SK-N-SH (cell line): ENCODE measurements around the gene RHOT1. TPM values are rescaled to one million over a fixed set of nuclear protein-coding genes. Genes with fewer than 3 reads are reported as not detected.

Source experiments
- CTCF ChIA-PET: fragments of 300-600, 350-600 bp; formaldehyde crosslinking; extraction: SDS; loops from one replicate; lab custom pipeline; 2021; lab: Yijun Ruan, JAX
- POLR2A ChIA-PET: fragments of 350-600 bp; sonication (Branson Sonifier 250); formaldehyde crosslinking; extraction: SDS; loops from one replicate; lab custom pipeline; 2020; ENCODE audit warnings: antibody characterized with exemption, inconsistent platforms; lab: Yijun Ruan, JAX
- DNase-seq: peaks from one replicate; pipeline ENCODE4 v3.0.0; 2012
- H2AFZ ChIP-seq: fragments of 200-600 bp; sonication (generic); 2 replicates; pipeline ENCODE4 v1.8.1; 2016; ENCODE audit warnings: antibody characterized with exemption, mild to moderate bottlenecking, low read depth
- H3F3A ChIP-seq: fragments of 200-600 bp; sonication (generic); replicated peaks from 2 replicates; pipeline ENCODE3; 2016; ENCODE audit warnings: antibody characterized with exemption, mild to moderate bottlenecking; ENCODE audit not compliant: insufficient read depth
- H3K27ac ChIP-seq, 2 experiments: fragments of 200-500 bp in 1 of 2; fragments of 200-600 bp in 1 of 2; sonication (Bioruptor generic) in 1 of 2; sonication (generic), shearing (Covaris generic) in 1 of 2; 2 replicates each; pipeline versions ENCODE4 v1.5.1 to v1.6.1; 2014 to 2016; ENCODE audit warnings: low read depth in 2 of 2, inconsistent platforms in 1 of 2, low read length in 1 of 2, mild to moderate bottlenecking in 1 of 2, mixed read lengths in 1 of 2
- H3K27me3 ChIP-seq: fragments of 200-600 bp; sonication (generic), shearing (Covaris generic); 2 replicates; pipeline ENCODE4 v1.6.1; 2016; ENCODE audit warnings: mixed run types; ENCODE audit not compliant: insufficient read depth
- H3K36me3 ChIP-seq, 2 experiments: fragments of 200-500 bp in 1 of 2; fragments of 200-600 bp in 1 of 2; sonication (Bioruptor generic) in 1 of 2; sonication (generic) in 1 of 2; replicated peaks in 1 of 2; 2 replicates each; pipeline versions ENCODE3 to v1.5.1; 2014 to 2016; ENCODE audit warnings: low read length in 1 of 2, mild to moderate bottlenecking in 1 of 2; ENCODE audit not compliant: insufficient read depth in 2 of 2, control insufficient read depth in 1 of 2
- H3K4me1 ChIP-seq, 2 experiments: fragments of 200-500 bp in 1 of 2; fragments of 200-600 bp in 1 of 2; sonication (Bioruptor generic) in 1 of 2; sonication (generic), shearing (Covaris generic) in 1 of 2; 2 replicates each; pipeline versions ENCODE4 v1.5.1 to v1.6.1; 2014 to 2016; ENCODE audit warnings: low read depth in 1 of 2, low read length in 1 of 2, mixed run types in 1 of 2; ENCODE audit not compliant: insufficient read depth in 2 of 2, control insufficient read depth in 1 of 2
- H3K4me2 ChIP-seq: fragments of 200-600 bp; sonication (generic), shearing (Covaris generic); 2 replicates; pipeline ENCODE4 v1.6.1; 2017; ENCODE audit warnings: mixed run types
- H3K4me3 ChIP-seq, 2 experiments: fragments of 200-500 bp in 1 of 2; fragments of 200-600 bp in 1 of 2; sonication (Bioruptor generic) in 1 of 2; sonication (generic), shearing (Covaris generic) in 1 of 2; 2 replicates each; pipeline versions ENCODE4 v1.5.1 to v1.8.1; 2014 to 2016; ENCODE audit warnings: low read depth in 2 of 2, inconsistent platforms in 1 of 2, low read length in 1 of 2, mild to moderate bottlenecking in 1 of 2, mixed read lengths in 1 of 2, moderate library complexity in 1 of 2
- H3K79me2 ChIP-seq: fragments of 200-600 bp; sonication (generic); 2 replicates; pipeline ENCODE4 v1.8.1; 2017; ENCODE audit warnings: mild to moderate bottlenecking; ENCODE audit not compliant: insufficient read depth
- H3K9ac ChIP-seq: fragments of 200-600 bp; sonication (generic); 2 replicates; pipeline ENCODE4 v1.6.1; 2017; ENCODE audit warnings: mixed run types
- H3K9me2 ChIP-seq: fragments of 200-600 bp; sonication (generic); 2 replicates; pipeline ENCODE4 v1.6.1; 2017; ENCODE audit warnings: mixed run types
- H3K9me3 ChIP-seq: fragments of 200-600 bp; sonication (generic); 2 replicates; pipeline ENCODE4 v1.6.1; 2017; ENCODE audit warnings: mixed run types, mild to moderate bottlenecking, moderate library complexity
- H4K20me1 ChIP-seq: fragments of 200-600 bp; sonication (generic); 2 replicates; pipeline ENCODE4 v1.6.1; 2017; ENCODE audit warnings: mild to moderate bottlenecking, mixed run types; ENCODE audit not compliant: insufficient read depth
- EP300 ChIP-seq, 2 experiments: IDR thresholded peaks; 2 replicates each; pipeline versions ENCODE4 v1.4.0 to v1.6.1; 2012; ENCODE audit warnings: borderline replicate concordance in 1 of 2, low read depth in 1 of 2, low read length in 1 of 2
- EZH2phosphoT487 ChIP-seq: fragments of 200-600 bp; sonication (generic); IDR thresholded peaks from 2 replicates; pipeline ENCODE4 v1.6.1; 2017; ENCODE audit warnings: low read depth, mixed run types, mild to moderate bottlenecking, antibody characterized with exemption, moderate library complexity, borderline replicate concordance
- FOXJ3 ChIP-seq: sonication (generic); formaldehyde crosslinking; IDR thresholded peaks from 2 replicates; pipeline ENCODE4 v1.5.1; 2020; ENCODE audit warnings: mild to moderate bottlenecking, missing genetic modification reagents
- GABPA ChIP-seq: IDR thresholded peaks from 2 replicates; pipeline ENCODE4 v1.4.0; 2012; ENCODE audit warnings: low read depth, mild to moderate bottlenecking
- GATA2 ChIP-seq: sonication (generic); formaldehyde crosslinking; IDR thresholded peaks from 2 replicates; pipeline ENCODE4 v1.5.0; 2020; ENCODE audit warnings: mild to moderate bottlenecking, missing genetic modification reagents
- IRF3 ChIP-seq: fragments of 150-350 bp; IDR thresholded peaks from 2 replicates; pipeline ENCODE4 v1.6.1; 2016; ENCODE audit warnings: mild to moderate bottlenecking, low read depth, low read length
- JUND ChIP-seq: IDR thresholded peaks from 2 replicates; pipeline ENCODE4 v1.4.0; 2012
- PBX3 ChIP-seq: IDR thresholded peaks from 2 replicates; pipeline ENCODE4; 2012
- POLR2AphosphoS5 ChIP-seq: IDR thresholded peaks from 2 replicates; pipeline ENCODE4 v1.6.1; 2012; ENCODE audit warnings: low read depth, low read length
- RAD21 ChIP-seq: IDR thresholded peaks from 2 replicates; pipeline ENCODE4 v1.6.1; 2012; ENCODE audit warnings: mild to moderate bottlenecking, low read length
- RCOR1 ChIP-seq: fragments of 150-350 bp; IDR thresholded peaks from 2 replicates; pipeline ENCODE4 v1.6.1; 2017; ENCODE audit warnings: antibody characterized with exemption, low read length
- RFX5 ChIP-seq: IDR thresholded peaks from 2 replicates; pipeline ENCODE4 v1.6.1; 2012; ENCODE audit warnings: mild to moderate bottlenecking, improper control_type of control experiment, low read length
- RXRA ChIP-seq: IDR thresholded peaks from 2 replicates; pipeline ENCODE4 v1.4.0; 2012; ENCODE audit warnings: low read depth, mild to moderate bottlenecking, borderline replicate concordance
- SMC3 ChIP-seq: IDR thresholded peaks from 2 replicates; pipeline ENCODE4 v1.6.1; 2012; ENCODE audit warnings: low read depth, low read length, improper control_type of control experiment
- TAF1 ChIP-seq: IDR thresholded peaks from 2 replicates; pipeline ENCODE4 v1.6.1; 2012; ENCODE audit warnings: low read depth, mild to moderate bottlenecking, low read length, moderate library complexity, borderline replicate concordance
- TCF12 ChIP-seq: IDR thresholded peaks from 2 replicates; pipeline ENCODE4 v1.4.0; 2012
- YY1 ChIP-seq: IDR thresholded peaks from 2 replicates; pipeline ENCODE4 v1.4.0; 2012; ENCODE audit warnings: low read depth, mild to moderate bottlenecking
- WGBS: methylation state at CpG from one replicate; pipeline ENCODE4 v1.1.6; 2017; ENCODE audit warnings: low lambda C conversion rate; 5-methylcytosine and 5-hydroxymethylcytosine counted together
- polyA plus RNA-seq, 3 experiments: library from polyadenylated mRNA; depleted of rRNA; stranded (reverse); fragments of >200 nt; gene quantifications; 2 replicates each; pipeline ENCODE4 v1.2.3, GENCODE V29; 2012
- TF ChIP-seq, protein P1 (sequence below): fragments of 150-350 bp; IDR thresholded peaks from 2 replicates; pipeline ENCODE4 v1.6.1; 2017; ENCODE audit warnings: antibody characterized with exemption, low read length, low read depth, borderline replicate concordance

Gene RHOT1
- polyA plus RNA-seq, 1 of the 3 experiments (the other 2 are of a cell fraction), result 25.0 TPM

DNA sequence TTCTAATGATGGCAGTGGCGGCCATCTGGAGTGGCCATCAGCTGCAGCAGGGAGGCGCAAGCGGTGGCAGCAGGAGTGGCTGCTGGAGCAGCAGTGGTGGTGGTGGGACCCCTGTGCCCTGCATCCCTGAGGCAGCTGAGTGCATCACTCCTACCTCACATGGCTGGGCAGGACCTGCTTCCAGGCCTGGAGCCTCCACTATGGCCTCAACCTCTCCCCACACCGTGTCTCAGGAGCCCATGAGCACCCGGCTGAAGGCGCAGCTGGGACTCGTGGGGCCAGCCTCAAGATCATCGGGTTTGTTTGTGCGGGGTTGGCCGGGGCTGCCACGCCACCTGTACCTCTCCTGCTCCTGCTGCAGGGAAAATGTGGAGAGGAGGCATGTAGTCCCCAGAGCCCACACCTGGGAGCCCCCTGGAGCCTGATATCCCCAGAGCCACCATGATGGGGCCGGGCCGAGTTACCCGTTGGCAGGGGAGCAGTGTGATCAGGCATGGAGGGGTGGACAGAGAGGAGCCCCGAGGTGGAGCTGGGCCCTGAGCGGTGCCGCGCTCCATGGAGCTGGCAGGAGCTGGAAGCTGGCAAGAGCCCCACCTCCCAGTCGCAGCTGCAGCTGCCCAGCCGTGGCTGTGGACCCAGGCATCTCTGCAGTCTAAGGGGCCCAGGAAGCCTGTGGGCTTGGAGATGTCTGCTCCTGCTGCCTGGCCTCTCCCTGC lies 16.7 kb downstream of the RHOT1 start:
- ChIA-PET POLR2A (no interaction called here), CTCF (interaction anchor here (1.7 kb wide), 2 partner anchors 9 to 16 kb away, joined by 5 read pairs; partner anchors contain the start of gene RHOT1)
- Histone ChIP-seq H3K9me3 (no peaks in the 10 kb centered on the region), H3K27me3 (no peaks in the 10 kb centered on the region), H3K36me3 (peaks cover 0 to under 1% of the 10 kb centered on the region in 2 experiments), H3K4me2 (no peak overlapping the region), H3K27ac (no peak overlapping the region), H3F3A (peaks cover 33% of the 10 kb centered on the region), H3K79me2 (peaks cover 29% of the 10 kb centered on the region), H3K4me1 (peaks cover 0 to 19% of the 10 kb centered on the region in 2 experiments; a peak in 2 of 4 replicates), H3K9me2 (no peaks in the 10 kb centered on the region), H4K20me1 (peaks cover 21% of the 10 kb centered on the region; the same call in 1 of the 2 replicates), H3K4me3 (no peak overlapping the region), H2AFZ (no peak overlapping the region), H3K9ac (no peak overlapping the region)
- no peak for DNase-seq
- WGBS, result 95% methylated on average over 18 of the region's 20 CpGs
- TF ChIP-seq GABPA, result no peak
- TF ChIP-seq, protein P1, sequence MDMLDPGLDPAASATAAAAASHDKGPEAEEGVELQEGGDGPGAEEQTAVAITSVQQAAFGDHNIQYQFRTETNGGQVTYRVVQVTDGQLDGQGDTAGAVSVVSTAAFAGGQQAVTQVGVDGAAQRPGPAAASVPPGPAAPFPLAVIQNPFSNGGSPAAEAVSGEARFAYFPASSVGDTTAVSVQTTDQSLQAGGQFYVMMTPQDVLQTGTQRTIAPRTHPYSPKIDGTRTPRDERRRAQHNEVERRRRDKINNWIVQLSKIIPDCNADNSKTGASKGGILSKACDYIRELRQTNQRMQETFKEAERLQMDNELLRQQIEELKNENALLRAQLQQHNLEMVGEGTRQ, result no peak
- TF ChIP-seq TCF12, result no peak
- no peak for TF ChIP-seq RXRA
- no peak for TF ChIP-seq RAD21
- TF ChIP-seq TAF1, result no peak
- TF ChIP-seq JUND, result no peak

DNA sequence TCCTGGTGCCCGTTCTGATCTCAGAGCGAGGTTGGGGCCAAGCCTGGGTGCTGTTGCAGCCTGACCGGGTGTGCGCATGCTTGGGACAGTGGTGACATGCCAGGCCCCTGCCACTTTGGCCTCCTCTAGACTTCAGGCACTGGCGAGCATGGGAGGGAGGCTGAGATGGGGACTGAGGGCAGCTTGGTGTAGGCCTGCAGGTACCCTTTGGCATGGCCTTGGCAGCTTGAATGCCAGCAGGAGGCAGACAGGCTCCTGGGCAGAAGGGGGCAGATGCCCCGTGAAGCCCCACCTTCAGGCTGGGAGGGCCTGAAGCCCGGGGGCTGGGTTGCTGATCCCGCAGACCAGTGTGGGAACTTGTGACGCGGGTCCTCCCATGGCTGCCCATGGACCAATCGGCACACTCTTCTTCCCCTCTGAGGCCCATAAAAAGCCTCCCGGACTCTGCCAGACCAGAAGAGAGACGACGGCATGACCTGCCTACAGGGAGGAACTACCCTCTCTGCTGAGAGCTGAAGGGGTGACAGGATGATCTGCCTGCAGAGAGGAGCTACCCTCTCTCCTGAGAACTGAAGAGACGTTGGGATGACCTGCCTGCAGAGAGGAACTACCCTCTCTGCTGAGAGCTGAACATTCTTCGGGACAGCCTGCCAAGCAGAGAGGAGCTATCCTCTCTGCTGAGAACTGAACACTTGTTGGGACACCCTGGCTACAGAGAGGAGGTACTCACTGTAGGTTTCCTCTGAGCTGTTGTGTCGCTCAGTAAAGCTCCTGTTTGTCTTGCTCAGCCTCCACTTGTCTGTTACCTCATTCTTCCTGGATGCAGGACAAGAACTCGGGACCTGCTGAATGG lies 17.5 kb downstream of the RHOT1 start:
- Histone ChIP-seq H3K9me2 (no peaks in the 10 kb centered on the region), H2AFZ (no peak overlapping the region), H3K4me1 (peaks cover 0 to 19% of the 10 kb centered on the region in 2 experiments; a peak in 2 of 4 replicates), H3K27ac (no peak overlapping the region), H4K20me1 (peaks cover 21% of the 10 kb centered on the region; the same call in 1 of the 2 replicates), H3K27me3 (no peaks in the 10 kb centered on the region), H3K36me3 (peaks cover 0 to 8% of the 10 kb centered on the region in 2 experiments), H3K79me2 (peaks cover 30% of the 10 kb centered on the region), H3K9ac (no peak overlapping the region), H3K4me2 (no peak overlapping the region), H3K9me3 (no peaks in the 10 kb centered on the region), H3K4me3 (no peak overlapping the region), H3F3A (peaks cover 33% of the 10 kb centered on the region)
- 94% methylated on average over 10 of the region's 18 CpGs for WGBS
- ChIA-PET POLR2A (no interaction called here), CTCF (interaction anchor here (1.7 kb wide), 2 partner anchors 10 to 17 kb away, joined by 5 read pairs; partner anchors contain the start of gene RHOT1)
- DNase-seq, result no peak
- TF ChIP-seq SMC3 (no peak), YY1 (no peak), PBX3 (no peak), IRF3 (no peak), GATA2 (CRISPR knock-in tag) (no peak), EP300 (IDR thresholded peaks at IDR 0.05; ENCODE audit: borderline replicate concordance in 1 of 2, low read depth in 1 of 2, low read length in 1 of 2) (no peak), FOXJ3 (CRISPR knock-in tag) (no peak), RFX5 (no peak), EZH2phosphoT487 (no peak), POLR2AphosphoS5 (no peak), RCOR1 (no peak)
